ENCODE measurements around the gene CANX. TPM values are rescaled to one million over a fixed set of nuclear protein-coding genes. Genes with fewer than 3 reads are reported as not detected.
A peak's percentile ranks its signal among the peaks of the same experiment; 100 is the strongest.
"Not testable (repeated sequence)": the region's sequence is repeated elsewhere in the genome, so short reads cannot be mapped to it uniquely, and the experiment has no call there.

CANX gene
- total RNA-seq, 1 donor from 2014 or later: 318 TPM

- POLR2A ChIA-PET: interaction anchor here (0.9 to 2.8 kb wide), 12 partner anchors 11 to 190 kb away, joined by 4 to 35 read pairs (median 9); partner anchors contain the start of genes CANX, HNRNPH1, LTC4S and MGAT4B
- TF ChIP-seq, protein P1, sequence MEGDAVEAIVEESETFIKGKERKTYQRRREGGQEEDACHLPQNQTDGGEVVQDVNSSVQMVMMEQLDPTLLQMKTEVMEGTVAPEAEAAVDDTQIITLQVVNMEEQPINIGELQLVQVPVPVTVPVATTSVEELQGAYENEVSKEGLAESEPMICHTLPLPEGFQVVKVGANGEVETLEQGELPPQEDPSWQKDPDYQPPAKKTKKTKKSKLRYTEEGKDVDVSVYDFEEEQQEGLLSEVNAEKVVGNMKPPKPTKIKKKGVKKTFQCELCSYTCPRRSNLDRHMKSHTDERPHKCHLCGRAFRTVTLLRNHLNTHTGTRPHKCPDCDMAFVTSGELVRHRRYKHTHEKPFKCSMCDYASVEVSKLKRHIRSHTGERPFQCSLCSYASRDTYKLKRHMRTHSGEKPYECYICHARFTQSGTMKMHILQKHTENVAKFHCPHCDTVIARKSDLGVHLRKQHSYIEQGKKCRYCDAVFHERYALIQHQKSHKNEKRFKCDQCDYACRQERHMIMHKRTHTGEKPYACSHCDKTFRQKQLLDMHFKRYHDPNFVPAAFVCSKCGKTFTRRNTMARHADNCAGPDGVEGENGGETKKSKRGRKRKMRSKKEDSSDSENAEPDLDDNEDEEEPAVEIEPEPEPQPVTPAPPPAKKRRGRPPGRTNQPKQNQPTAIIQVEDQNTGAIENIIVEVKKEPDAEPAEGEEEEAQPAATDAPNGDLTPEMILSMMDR (IDR thresholded peaks at IDR 0.05): no peak
- H3K27ac Mint-ChIP-seq: peak overlapping the region; percentile 91
- no peaks in the 10 kb centered on the region for H3K9me3 Mint-ChIP-seq
- peaks cover 40% of the 10 kb centered on the region for H3K4me1 Mint-ChIP-seq
- CTCF ChIA-PET: interaction anchor here (0.8 to 2.0 kb wide), 2 partner anchors 30 to 110 kb away, joined by 3 to 9 read pairs; partner anchors contain the start of gene HNRNPH1
- H3K27me3 Mint-ChIP-seq: no peaks in the 10 kb centered on the region
- H3K36me3 Mint-ChIP-seq (ENCODE audit: low read depth): peaks cover 45% of the 10 kb centered on the region
- DNase-seq: no peak
- peak overlapping the region; percentile 93 for H3K4me3 Mint-ChIP-seq
- intact Hi-C loops (cut with micrococcal nuclease): loop anchor here (1.0 to 10.0 kb wide), 13 partner anchors 30 to 1108 kb away; partner anchors contain the start of genes CANX, CLK4, HNRNPH1 and MGAT1
- peak; percentile 26 for ATAC-seq (ENCODE audit: low read depth)
Measured at GRCh38 chr5:179732918-179733771, 34.4 kb downstream of the CANX start.

- peaks cover 45% of the 10 kb centered on the region for H3K4me1 Mint-ChIP-seq
- H3K9me3 Mint-ChIP-seq: no peaks in the 10 kb centered on the region
- ChIA-PET CTCF (interaction anchor here (0.6 to 0.8 kb wide), 2 partner anchors 51 to 111 kb away, joined by 3 read pairs; partner anchors contain the start of gene HNRNPH1), POLR2A (interaction anchor here (2.4 to 2.8 kb wide), 3 partner anchors 34 to 110 kb away, joined by 14 to 35 read pairs (median 32); partner anchors contain the start of genes CANX, HNRNPH1 and LTC4S)
- peaks cover 43% of the 10 kb centered on the region for H3K36me3 Mint-ChIP-seq (ENCODE audit: low read depth)
- H3K27ac Mint-ChIP-seq: peak overlapping the region; percentile 86
- H3K4me3 Mint-ChIP-seq: peak overlapping the region; percentile 93
- intact Hi-C loops (cut with micrococcal nuclease): loop anchor here (2.0 to 10.0 kb wide), 6 partner anchors 29 to 1109 kb away; partner anchors contain the start of genes CLK4, MGAT1, MRNIP and RUFY1
- H3K27me3 Mint-ChIP-seq: no peaks in the 10 kb centered on the region
- ATAC-seq (ENCODE audit: low read depth) (no peak), DNase-seq (no peak)
- TF ChIP-seq, protein P1 (IDR thresholded peaks at IDR 0.05): no peak
Measured at GRCh38 chr5:179733772-179734126, 35.0 kb downstream of the CANX start.

GRCh38 chr5:179734536-179735164 lies 35.9 kb downstream of the CANX start:
- no peak for ATAC-seq (ENCODE audit: low read depth)
- intact Hi-C loops (cut with micrococcal nuclease): loop anchor here (10.0 kb wide), 2 partner anchors 1070 to 1110 kb away; partner anchors contain the start of genes CLK4 and MGAT1
- ChIA-PET POLR2A (interaction anchor here (2.8 kb wide), 1 partner anchor 111 kb away, joined by 32 read pairs; the partner anchor contains the start of gene HNRNPH1), CTCF (interaction anchor here (0.7 kb wide), 1 partner anchor 111 kb away, joined by 3 read pairs; no protein-coding TSS in a partner anchor)
- Mint-ChIP-seq H3K36me3 (ENCODE audit: low read depth) (peaks cover 37% of the 10 kb centered on the region), H3K4me3 (peak overlapping the region; percentile 93), H3K27me3 (no peaks in the 10 kb centered on the region), H3K27ac (peak overlapping the region; percentile 51), H3K4me1 (peaks cover 45% of the 10 kb centered on the region), H3K9me3 (no peaks in the 10 kb centered on the region)
- DNase-seq: no peak
- TF ChIP-seq, protein P1 (IDR thresholded peaks at IDR 0.05): no peak

DNA sequence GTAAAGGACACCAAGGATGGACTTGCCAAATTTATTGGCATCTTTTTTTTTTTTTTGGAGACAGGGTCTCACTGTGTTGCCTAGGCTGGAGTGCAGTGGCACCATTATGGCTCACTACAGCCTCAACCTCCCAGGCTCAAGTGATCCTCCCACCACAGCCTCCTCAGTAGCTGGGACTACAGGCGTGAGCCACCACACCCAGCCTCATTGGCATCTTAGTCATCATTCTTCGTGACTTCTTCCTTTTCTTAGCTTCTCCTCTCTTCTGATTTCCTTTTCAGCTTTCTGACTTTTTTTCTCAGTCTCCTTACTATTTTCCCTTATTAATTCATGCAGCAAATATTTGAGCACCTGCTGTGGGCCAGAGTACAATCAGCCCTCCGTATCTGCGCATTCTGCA lies 40.0 kb downstream of the CANX start:
- H3K4me1 Mint-ChIP-seq: peaks cover 38% of the 10 kb centered on the region
- no peak for DNase-seq
- CTCF ChIA-PET: interaction anchor here (1.4 kb wide), 1 partner anchor 24 kb away, joined by 5 read pairs; no protein-coding TSS in a partner anchor

GRCh38 chr5:179744106-179744505 lies 45.3 kb downstream of the CANX start:
- ChIA-PET CTCF (interaction anchor here (0.8 kb wide), 1 partner anchor 52 kb away, joined by 3 read pairs; no protein-coding TSS in a partner anchor), POLR2A (interaction anchor here (1.3 kb wide), 1 partner anchor 12 kb away, joined by 5 read pairs; the partner anchor contains the start of gene MAML1)
- peaks cover 27% of the 10 kb centered on the region for H3K36me3 Mint-ChIP-seq (ENCODE audit: low read depth)
- ATAC-seq (ENCODE audit: low read depth); intact Hi-C loops (cut with micrococcal nuclease); H3K27me3 Mint-ChIP-seq; H3K27ac Mint-ChIP-seq; H3K9me3 Mint-ChIP-seq; H3K4me3 Mint-ChIP-seq; DNase-seq: not testable (repeated sequence)
- H3K4me1 Mint-ChIP-seq: peaks cover 18% of the 10 kb centered on the region

More for the DNA sequence above, 40.0 kb downstream of the CANX start:
- Mint-ChIP-seq H3K9me3 (no peaks in the 10 kb centered on the region), H3K27me3 (no peaks in the 10 kb centered on the region), H3K4me3 (no peak overlapping the region), H3K27ac (no peak overlapping the region), H3K36me3 (ENCODE audit: low read depth) (peaks cover 33% of the 10 kb centered on the region)
- intact Hi-C loops (cut with micrococcal nuclease): loop anchor here (10.0 kb wide), 2 partner anchors 1066 to 1114 kb away; partner anchors contain the start of genes CLK4 and MGAT1
- POLR2A ChIA-PET: interaction anchor here (0.7 kb wide), 1 partner anchor 98 kb away, joined by 3 read pairs; no protein-coding TSS in a partner anchor
- ATAC-seq (ENCODE audit: low read depth): no peak
- TF ChIP-seq, protein P1 (IDR thresholded peaks at IDR 0.05): no peak

Measured in activated B cell treated with CpG ODN at 0.5 μM for 24 hours (primary cell).